Breast epithelium (tissue), 4 donors: ENCODE data around the gene TRAFD1. TPM values are rescaled to one million over a fixed set of nuclear protein-coding genes. Genes with fewer than 3 reads are reported as not detected.
"Not testable (repeated sequence)": the region's sequence is repeated elsewhere in the genome, so short reads cannot be mapped to it uniquely, and the experiment has no call there.

Experiments used
- DNase-seq, 2 donors: peaks; one replicate each; pipeline ENCODE4 v3.0.0-alpha.2; 2019; ENCODE audit warnings: low spot score in 2 of 2
- H3K27ac ChIP-seq, 2 donors: fragments of 200-600 bp; sonication (generic) in 1 of 2; one replicate each; pipeline ENCODE4 v1.5.1; 2016 to 2019; ENCODE audit warnings: mild to moderate bottlenecking in 1 of 2
- H3K27me3 ChIP-seq, 2 donors: fragments of 200-600 bp; sonication (generic) in 1 of 2; one replicate each; pipeline versions ENCODE4 v1.5.1 to v1.6.0; 2017 to 2019; ENCODE audit warnings: control low read depth in 1 of 2, mild to moderate bottlenecking in 1 of 2
- H3K36me3 ChIP-seq: fragments of 200-600 bp; one replicate; pipeline ENCODE4 v1.5.1; 2019
- H3K4me1 ChIP-seq, 2 donors: fragments of 200-600 bp; sonication (generic); one replicate each; pipeline ENCODE4 v1.5.1; 2016 to 2019; ENCODE audit warnings: control low read depth in 1 of 2
- H3K4me3 ChIP-seq, 3 donors: fragments of 200-600 bp; sonication (generic); 1 replicate in 2 of 3; 2 replicates in 1 of 3; pipeline ENCODE4 v1.5.1; 2016 to 2019; ENCODE audit warnings: mild to moderate bottlenecking in 3 of 3, moderate library complexity in 2 of 3
- H3K9me3 ChIP-seq, 2 donors: fragments of 200-600 bp; sonication (generic) in 1 of 2; one replicate each; pipeline ENCODE4 v1.5.1; 2016 to 2019; ENCODE audit warnings: control low read depth in 1 of 2
- CTCF ChIP-seq, 3 donors: fragments of 450-650 bp; IDR thresholded peaks; one replicate each; pipeline ENCODE4 v1.5.1; 2016 to 2017; ENCODE audit warnings: antibody characterized with exemption in 3 of 3, mild to moderate bottlenecking in 3 of 3, moderate library complexity in 3 of 3
- POLR2A ChIP-seq: fragments of 450-650 bp; IDR thresholded peaks from one replicate; pipeline ENCODE4 v1.6.1; 2016; ENCODE audit warnings: antibody characterized with exemption, mild to moderate bottlenecking, moderate library complexity
- POLR2AphosphoS5 ChIP-seq, 3 donors: sonication (generic); formaldehyde crosslinking; IDR thresholded peaks; one replicate each; pipeline ENCODE4 v1.6.1; 2017; ENCODE audit warnings: antibody characterized with exemption in 3 of 3
- intact Hi-C: fragments of 100-400 bp; cut with DNase I; formaldehyde crosslinking; loops from one replicate; pipeline ENCODE4 v1.15.1; 2023; ENCODE audit warnings: low total_unique reads
- total RNA-seq, 3 donors: library from RNA; depleted of rRNA; stranded (reverse); fragments of >200 nt; gene quantifications; one replicate each; pipeline ENCODE4 v1.1.0, GENCODE V29; 2016

Gene TRAFD1
- total RNA-seq, 3 donors from 2014 or later: 25.9 to 64.2 (median 54.4) TPM

DNA sequence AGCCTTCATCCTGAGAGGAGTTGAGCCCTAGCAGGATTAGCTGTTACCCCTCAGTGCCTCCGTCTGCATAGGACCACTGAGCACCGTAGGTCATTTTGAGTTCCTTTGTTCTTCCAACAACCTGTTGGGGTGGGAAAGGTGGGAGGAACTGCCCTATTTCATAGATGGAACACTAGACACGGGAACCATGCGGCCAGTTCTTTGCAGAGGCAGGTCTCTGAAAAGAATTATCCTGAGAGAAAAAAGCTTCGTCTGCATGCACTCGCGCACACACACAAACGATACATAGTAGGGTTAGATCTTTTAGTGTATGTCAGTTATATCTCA lies 28.5 kb downstream of the TRAFD1 start:
- DNase-seq: peak in 1 of 2 donors; percentile 19
- Histone ChIP-seq H3K27ac (no peak overlapping the region), H3K4me1 (no peaks in the 10 kb centered on the region), H3K36me3 (peaks cover 19% of the 10 kb centered on the region), H3K27me3 (no peaks in the 10 kb centered on the region), H3K9me3 (peaks cover 0 to 5% of the 10 kb centered on the region in 2 donors), H3K4me3 (no peak overlapping the region)
- intact Hi-C loops: no loop called here
- TF ChIP-seq CTCF (IDR thresholded peaks at IDR 0.05) (no peak), POLR2A (no peak), POLR2AphosphoS5 (IDR thresholded peaks at IDR 0.05) (no peak)

DNA sequence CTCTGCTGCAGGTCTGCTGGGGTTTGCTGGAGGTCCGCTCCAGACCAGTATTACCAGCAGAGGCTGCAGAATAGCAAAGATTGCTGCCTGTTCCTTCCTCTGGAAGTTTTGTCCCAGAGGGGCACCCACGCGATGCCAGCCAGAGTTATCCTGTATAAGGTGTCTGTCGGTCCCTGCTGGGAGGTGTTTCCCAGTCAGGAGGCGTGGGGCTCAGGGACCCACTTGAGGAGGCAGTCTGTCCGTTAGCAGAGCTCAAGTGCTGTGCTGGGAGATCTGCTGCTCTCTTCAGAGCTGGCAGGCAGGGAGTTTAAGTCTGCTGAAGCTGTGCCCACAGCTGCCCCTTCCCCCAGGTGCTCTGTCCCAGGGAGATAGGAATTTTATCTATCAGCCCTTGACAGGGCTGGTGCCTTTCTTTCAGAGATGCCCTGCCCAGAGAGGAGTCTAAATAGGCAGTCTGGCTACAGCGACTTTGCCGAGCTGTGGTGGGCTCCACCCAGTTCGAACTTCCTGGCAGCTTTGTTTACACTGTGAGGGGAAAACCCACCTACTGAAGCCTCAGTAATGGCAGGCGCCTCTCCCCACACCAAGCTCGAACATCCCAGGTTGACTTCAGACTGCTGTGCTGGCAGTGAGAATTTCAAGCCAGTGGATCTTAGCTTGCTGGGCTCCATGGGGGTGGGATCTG lies 33.2 kb downstream of the TRAFD1 start:
- H3K27me3 ChIP-seq, H3K9me3 ChIP-seq, H3K4me3 ChIP-seq, DNase-seq, H3K36me3 ChIP-seq, intact Hi-C loops, H3K27ac ChIP-seq, H3K4me1 ChIP-seq: not testable (repeated sequence)

- TF ChIP-seq CTCF (IDR thresholded peaks at IDR 0.05) (no peak), POLR2A (no peak), POLR2AphosphoS5 (IDR thresholded peaks at IDR 0.05) (no peak)
- Histone ChIP-seq H3K27ac (no peak overlapping the region), H3K36me3 (peaks cover 8% of the 10 kb centered on the region), H3K4me3 (no peak overlapping the region), H3K27me3 (no peaks in the 10 kb centered on the region), H3K9me3 (peaks cover 0 to 5% of the 10 kb centered on the region in 2 donors), H3K4me1 (no peaks in the 10 kb centered on the region)
- DNase-seq: peak in 1 of 2 donors; percentile 50
- intact Hi-C loops: no loop called here
Observed at GRCh38 chr12:112159146-112159541, 33.8 kb downstream of the TRAFD1 start.

- DNase-seq: no peak
- intact Hi-C loops: no loop called here
- no peak overlapping the region for H3K4me3 ChIP-seq
- peaks cover 0 to 5% of the 10 kb centered on the region in 2 donors for H3K9me3 ChIP-seq
- no peaks in the 10 kb centered on the region for H3K27me3 ChIP-seq
- TF ChIP-seq POLR2A: no peak
- no peak for TF ChIP-seq POLR2AphosphoS5 (IDR thresholded peaks at IDR 0.05)
- TF ChIP-seq CTCF (IDR thresholded peaks at IDR 0.05): no peak
- H3K4me1 ChIP-seq: no peaks in the 10 kb centered on the region
- peaks cover 8% of the 10 kb centered on the region for H3K36me3 ChIP-seq
- H3K27ac ChIP-seq: no peak overlapping the region
Observed at GRCh38 chr12:112160611-112161010, 35.3 kb downstream of the TRAFD1 start.

- intact Hi-C loops: no loop called here
- peaks cover 8% of the 10 kb centered on the region for H3K36me3 ChIP-seq
Observed at GRCh38 chr12:112161711-112162110, 36.4 kb downstream of the TRAFD1 start.

DNA sequence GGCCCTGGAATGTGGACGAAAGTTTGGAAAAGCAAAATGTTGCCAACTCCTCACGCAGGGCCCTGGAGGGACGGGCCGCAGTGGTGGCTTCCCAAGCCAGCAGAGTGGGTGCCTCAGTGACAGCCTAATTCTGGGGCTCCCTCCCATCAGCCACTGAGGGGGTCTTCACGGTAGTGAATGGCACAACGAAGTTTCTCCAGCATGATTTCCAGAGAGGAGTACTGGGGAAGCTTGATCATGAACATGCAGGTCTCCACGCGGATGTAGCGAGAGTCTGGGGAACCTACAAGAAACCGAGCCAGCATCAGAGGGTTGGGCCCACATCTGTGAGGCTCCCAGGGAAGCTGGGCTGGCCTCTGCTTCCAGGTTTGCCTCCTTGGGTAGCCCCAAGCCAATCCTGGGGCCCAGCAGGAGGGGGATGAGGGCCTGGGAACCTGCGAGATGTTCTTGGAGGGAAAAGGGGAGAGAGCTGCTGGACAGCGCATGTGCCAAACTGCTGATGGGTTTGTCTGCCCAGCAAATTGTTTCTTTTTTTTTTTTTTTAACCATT lies 37.0 kb downstream of the TRAFD1 start:
- intact Hi-C loops: no loop called here
- H3K27ac ChIP-seq: no peak overlapping the region
- H3K4me1 ChIP-seq: no peaks in the 10 kb centered on the region
- peaks cover 8% of the 10 kb centered on the region for H3K36me3 ChIP-seq
- peaks cover 0 to 5% of the 10 kb centered on the region in 2 donors for H3K9me3 ChIP-seq
- H3K4me3 ChIP-seq: no peak overlapping the region
- DNase-seq: peak in 1 of 2 donors; percentile 30
- TF ChIP-seq CTCF (IDR thresholded peaks at IDR 0.05): no peak
- no peaks in the 10 kb centered on the region for H3K27me3 ChIP-seq

More at GRCh38 chr12:112161711-112162110, 36.4 kb downstream of the TRAFD1 start:
- no peaks in the 10 kb centered on the region for H3K4me1 ChIP-seq
- H3K27me3 ChIP-seq: no peaks in the 10 kb centered on the region
- H3K27ac ChIP-seq: no peak overlapping the region
- no peak for TF ChIP-seq POLR2AphosphoS5 (IDR thresholded peaks at IDR 0.05)
- peak in 1 of 2 donors; percentile 34 for DNase-seq
- no peak overlapping the region for H3K4me3 ChIP-seq
- peaks cover 0 to 5% of the 10 kb centered on the region in 2 donors for H3K9me3 ChIP-seq
